HG03432 (cell line): Measurements from ENCODE around the gene TRIM2.
A peak's percentile ranks its signal among the peaks of the same experiment; 100 is the strongest.

ENCODE experiments used
- ATAC-seq: cut with Tn5 transposase; IDR thresholded peaks from one replicate; pipeline ENCODE4 v1.9.1; 2021; ENCODE audit warnings: mild to moderate bottlenecking, moderate library complexity; ENCODE audit not compliant: unreplicated experiment

TRIM2 gene

DNA sequence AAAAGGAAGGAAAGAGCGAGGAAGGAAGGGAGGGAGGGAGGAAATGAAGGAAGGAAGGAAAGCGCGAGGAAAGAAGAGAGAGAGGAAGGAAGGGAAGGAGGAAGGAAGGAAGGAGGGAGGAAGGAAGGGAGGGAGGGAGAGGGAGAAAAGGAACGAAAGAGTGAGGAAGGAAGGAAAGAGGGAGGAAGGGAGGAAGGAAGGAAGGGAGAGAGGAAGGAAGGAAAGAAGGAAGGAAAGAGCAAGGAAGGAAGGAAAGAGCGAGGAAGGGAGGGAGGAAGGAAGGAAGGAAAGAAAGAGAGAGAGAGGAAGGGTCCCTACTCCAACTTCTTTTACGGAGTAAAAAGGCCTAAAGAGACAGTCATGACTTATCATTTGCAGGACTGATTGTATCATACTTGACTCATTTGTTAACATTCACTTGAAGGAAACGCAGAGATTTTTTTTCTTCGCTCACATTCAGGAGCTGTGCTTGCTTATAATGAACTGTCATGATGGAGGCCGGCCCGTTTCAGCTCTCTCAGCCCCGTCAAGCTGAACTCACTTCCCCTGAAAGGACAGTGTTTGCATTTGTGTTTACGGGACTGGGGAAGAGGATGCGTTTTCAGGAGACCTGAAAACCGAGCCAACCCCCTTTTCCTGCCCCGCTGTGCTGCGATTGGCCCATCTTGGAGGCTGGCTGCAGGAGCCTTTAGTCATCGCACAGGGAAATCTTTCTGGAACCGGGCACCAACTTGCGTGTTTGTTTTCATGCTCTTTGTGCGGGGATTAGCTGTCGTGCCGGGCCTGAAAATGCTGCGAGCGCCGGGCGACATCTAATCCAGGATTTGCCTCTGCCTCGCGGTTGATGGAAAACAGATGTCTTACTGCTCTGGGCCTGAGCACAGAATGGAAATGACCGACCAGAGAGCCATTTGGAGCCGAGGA is 17.8 kb downstream of the TRIM2 start:
- ATAC-seq: peak; percentile 27

DNA sequence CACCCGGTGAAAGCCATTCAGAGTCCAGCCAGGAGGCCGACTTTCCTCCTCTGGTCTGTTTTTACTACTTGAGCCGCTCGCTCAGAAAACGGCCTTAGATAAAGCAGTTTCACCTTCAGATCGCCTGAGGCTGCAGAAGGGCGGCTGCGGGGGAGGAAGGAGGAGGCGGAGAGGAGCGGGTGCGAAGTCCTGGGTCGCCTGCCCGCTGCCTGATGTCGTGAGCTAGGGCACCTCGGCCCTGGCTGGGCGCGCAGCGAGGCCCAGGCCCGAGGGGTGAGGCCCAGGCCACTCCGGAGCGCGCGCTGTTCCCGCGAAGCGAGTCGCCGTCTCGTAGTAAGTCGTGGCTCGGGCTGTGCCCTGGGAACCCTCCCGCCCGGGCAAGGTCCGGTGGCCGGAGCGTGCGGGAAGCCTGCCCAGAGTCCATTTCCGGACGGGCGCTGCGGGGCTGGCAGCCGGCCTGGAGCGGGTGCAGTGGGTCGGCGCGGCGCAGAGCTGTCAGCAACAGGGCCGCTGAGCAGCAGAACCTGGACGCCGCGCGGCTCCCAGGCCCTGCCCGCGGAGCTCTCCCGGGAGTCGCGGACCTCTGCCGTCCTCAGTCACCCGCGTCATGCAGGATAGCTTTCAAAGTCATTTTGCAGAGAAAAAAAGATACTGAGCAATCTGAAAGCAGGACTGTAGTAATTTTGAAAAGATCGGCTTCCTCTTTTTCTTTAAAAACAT is 18.6 kb downstream of the TRIM2 start:
- peak; percentile 68 for ATAC-seq

DNA sequence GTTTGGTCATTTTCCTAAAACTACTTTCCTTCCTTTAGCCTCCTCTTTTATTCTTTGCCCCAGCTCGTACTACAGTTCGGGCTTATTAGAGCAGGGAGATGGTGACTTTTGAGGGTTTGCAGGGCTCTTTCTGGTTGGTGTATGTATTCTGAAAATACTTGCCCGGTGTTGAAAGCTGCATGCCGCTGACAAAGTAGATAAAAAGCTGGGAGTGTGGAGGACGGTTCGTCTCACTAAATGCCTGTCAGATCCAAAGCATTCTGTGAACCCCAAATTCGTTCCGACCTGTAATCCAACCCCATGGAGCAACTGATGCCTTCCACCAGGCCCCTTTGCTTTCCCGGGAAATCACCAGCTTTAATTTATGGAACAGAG is 19.2 kb downstream of the TRIM2 start:
- ATAC-seq: no peak

DNA sequence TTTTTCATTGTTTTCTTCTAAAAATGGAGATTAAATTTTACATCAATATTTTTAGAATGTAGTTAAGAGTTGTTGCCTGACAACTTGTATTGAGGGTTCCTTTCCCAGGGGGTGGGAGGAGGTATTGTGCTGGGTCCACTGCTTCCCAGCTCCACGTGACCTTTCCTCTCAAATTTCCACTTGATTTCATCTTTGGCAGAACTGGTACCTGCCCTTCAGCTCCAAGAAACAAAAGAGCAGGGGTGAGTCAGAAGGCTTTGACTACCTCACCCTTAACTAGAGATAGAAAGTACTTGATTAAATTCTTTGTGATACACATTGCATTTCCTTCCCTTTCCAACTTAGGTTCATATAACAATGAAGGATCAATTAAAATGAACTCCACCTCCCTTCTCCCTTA is 19.7 kb downstream of the TRIM2 start:
- ATAC-seq: no peak

DNA sequence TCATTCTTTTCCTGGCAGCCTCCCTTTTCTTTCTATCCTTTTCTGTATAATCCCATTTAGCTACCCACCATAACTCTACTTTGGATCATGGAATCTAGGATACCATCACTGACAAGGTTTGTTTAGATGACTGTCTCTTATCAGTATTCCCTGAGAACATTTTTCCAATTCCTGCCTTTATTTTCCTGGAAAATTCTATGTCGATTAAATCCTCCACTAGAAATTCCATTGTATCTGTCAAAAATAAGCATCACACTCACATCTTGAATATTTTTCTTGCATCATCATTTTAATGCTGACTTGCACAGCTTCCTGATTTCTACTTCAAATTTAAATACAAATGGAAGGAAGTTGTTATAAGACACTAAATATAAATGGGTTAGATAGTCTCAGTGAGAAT is 20.2 kb downstream of the TRIM2 start:
- no peak for ATAC-seq

DNA sequence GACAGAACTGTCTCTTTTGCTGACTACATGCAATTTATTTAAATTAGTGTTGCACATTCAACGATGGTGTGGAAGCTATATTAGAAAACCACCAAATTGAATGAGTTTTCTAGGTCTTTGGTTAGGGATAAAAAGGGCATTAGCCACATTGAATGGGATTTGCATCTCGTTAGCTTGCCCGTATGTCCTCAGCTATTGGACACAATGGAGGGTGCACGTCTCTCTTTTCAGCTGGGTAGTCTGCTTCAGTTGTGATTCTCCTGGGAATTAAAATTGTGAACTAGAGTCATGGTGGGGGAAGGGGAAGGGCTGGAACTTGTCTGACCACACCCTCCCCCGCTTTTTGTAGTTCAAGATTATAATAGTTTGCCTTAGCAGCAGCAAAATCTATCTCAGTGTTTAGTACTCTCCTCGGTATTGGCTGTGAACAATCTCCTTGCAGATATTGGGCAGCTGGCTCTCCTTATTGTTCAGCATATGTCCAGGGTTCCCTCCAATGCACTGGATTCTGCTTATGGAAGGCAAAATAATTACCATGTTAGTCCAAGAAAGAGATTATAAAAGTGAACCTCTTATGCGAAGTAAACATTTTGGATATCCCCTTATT is 23.3 kb downstream of the TRIM2 start:
- ATAC-seq: no peak

DNA sequence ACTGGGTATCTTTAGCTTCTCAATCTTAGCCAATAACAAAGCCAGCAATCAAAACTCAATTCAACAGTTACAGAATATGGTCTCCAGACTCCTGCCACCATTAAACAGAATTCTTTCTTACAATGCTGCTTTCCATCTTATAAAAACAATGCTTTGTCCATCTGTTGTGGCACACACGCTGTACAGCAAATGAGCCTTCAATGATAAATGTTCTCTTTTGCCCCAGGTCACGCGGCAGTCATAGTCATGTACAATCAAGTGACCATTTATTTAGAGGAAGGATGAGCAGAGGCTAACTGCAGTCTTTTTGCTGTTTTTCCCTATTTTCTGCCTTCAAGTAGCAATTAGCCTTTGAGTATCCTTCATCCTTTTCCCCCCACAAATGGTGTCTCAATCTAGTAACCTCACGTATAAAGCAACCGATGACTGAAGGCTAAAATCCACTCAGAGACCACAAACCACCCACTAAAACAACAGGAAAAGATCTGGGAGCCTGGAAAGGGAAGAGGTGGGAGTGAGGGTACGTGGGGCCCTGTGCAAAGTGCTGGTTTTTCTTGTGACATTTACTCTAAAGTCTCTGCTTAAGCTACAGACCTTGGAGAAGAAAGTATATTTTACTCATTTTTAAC is 24.4 kb downstream of the TRIM2 start:
- no peak for ATAC-seq

DNA sequence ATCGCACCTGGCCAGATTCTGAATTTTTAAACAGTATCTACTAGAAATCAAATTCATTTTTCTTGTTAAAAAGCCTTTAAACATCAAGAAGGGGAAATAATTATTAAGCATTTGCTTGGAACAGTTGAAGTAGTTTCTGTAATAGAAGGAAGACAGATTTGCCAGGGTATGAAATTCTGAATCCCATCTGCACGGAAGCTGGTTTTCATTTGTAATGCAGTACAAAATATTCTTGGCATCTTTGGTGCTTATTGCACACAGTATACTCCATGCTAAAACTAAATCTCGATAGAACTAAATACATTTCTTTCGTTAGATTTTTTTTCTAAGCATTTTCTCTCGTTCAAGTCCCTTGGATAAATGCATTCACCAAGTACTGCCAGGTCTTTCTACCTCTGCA is 25.3 kb downstream of the TRIM2 start:
- ATAC-seq: no peak

DNA sequence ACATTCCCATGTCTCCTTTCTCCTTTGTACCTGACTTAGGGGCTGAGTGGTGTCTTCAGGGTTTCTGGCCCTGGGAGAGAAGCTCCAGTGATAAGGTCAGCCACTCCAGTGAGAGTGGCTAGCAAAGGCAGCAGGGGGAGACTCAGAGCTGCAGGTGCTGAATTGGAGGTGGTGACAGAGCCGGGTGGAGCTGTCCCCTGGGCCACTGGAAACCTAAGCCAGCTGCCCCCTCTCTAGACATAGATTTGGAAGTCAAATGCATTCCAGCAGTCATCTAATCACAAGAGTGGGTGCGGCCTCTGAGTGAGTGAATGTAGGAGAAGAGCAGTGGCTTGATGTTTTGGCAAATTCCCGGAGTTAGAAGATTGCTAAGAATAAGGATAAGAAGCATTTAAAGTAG is 28.5 kb downstream of the TRIM2 start:
- peak; percentile 51 for ATAC-seq

DNA sequence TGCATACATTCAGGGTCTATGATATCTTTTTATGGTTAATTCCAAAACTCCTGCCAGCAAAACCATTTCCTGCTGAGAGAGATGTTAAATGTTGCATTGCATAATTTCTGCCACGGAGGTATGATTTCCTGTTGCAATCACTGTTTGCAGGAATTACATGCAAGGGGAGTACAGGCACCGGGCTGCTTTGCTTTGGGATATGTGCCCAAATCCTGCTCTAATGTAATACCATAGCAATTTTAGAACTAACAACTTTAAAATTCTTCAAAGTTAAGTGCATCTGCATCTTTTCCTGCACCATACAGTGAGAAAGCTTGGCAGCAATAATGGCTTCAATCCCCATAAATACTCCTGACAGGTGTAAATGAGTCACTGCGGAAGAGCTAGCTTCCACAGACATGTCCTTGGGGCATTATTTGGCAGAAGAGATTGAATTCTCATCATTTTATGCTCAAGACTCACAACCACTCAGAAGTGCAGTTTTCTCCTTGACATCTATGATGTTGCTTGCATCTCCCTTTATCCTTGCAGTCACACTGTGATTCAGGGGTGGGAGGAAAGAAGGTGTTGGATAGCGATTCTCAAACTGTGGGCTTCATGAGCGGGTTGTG is 29.6 kb downstream of the TRIM2 start:
- ATAC-seq: no peak

DNA sequence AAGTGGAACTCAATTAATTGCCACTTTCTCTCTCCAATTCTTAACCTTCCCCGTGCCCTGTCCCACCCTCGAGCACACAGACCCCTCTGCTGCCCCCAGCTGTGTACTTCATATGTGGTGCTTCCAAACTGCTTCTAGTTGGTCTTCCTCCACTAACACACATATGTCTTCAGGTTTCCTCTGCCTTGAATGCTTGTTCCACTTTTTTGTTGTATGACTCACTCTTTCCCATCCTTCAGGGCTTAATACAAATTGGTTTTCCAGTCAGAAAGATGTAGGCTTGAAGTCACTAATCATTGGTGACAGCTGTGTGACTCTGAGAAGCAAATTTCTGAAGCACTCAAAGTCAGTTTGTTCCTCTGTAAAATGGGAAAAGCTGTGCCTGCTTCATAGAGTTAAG is 30.6 kb downstream of the TRIM2 start:
- no peak for ATAC-seq

DNA sequence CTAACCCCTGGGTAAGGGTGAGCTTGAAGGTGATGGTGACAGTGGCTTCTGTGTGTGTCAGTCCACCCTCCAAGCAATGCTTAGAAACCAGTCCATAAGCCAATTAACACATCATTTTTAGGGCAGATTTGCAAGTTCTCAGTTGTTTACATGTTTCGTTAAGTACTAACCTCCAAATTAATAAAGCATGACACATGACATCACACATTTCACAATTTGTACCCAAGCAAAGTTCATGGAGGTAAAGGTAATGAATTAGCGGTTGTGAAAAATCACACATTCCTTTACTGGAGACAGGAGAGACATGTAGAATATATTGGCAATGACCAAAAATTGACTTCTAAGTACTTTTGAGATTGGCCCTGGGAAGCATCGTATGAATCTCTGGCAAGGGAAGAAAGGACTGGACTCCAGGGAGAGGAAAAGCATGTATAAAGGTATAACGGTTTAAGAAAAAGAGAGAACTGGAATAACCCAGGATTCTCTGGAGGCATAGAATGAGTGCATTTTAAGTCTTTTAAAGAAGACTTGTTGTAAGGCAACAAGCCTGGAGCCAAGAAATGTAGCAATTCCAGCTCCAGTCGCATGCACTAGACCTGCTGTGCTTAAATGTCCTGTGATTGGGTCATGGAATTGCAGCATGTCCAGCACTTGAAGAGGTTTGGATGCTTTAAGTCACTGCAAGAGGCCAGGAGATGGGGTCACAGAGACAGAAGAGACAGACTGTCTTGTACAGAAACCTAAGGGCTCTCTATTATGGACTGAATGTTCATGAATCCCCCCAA is 34.1 kb downstream of the TRIM2 start:
- no peak for ATAC-seq

DNA sequence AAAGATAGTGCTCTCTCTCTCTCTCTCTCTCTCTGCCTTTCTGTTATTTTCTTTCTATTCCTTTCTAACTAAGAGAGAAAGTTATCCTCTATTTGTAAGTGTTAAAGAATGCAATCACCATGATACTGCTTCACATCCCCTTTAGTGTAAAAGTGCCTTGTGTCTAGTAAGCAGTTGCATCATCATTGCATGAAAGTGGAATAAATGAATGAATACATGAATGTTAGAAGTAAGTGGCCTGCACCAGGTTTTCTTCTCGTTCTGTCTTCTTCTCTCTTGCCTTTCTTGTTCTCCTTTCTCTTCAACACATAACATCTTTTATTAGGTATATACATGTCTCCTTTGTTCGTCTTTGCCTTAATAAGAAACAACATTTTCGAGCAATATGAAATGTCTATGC is 35.2 kb downstream of the TRIM2 start:
- ATAC-seq: no peak

DNA sequence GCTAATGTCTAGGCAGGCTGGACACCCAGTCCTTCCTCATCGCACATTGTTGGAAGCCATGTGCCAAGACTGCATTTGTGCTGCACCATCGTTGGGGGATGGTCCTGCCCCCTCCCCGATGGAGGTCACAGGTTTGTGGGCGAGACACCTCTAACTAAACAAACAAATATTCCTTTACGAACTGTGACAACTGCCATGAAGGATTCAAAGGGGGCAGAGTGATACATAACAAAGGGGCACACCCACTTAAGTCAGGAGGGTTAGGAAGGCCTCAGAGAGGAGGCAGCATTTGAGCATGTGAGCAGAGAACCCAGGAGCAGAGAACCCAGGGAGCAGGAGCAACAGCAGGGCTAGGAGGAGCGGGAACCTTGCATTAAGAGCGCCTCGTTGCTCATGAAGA is 37.1 kb downstream of the TRIM2 start:
- no peak for ATAC-seq

DNA sequence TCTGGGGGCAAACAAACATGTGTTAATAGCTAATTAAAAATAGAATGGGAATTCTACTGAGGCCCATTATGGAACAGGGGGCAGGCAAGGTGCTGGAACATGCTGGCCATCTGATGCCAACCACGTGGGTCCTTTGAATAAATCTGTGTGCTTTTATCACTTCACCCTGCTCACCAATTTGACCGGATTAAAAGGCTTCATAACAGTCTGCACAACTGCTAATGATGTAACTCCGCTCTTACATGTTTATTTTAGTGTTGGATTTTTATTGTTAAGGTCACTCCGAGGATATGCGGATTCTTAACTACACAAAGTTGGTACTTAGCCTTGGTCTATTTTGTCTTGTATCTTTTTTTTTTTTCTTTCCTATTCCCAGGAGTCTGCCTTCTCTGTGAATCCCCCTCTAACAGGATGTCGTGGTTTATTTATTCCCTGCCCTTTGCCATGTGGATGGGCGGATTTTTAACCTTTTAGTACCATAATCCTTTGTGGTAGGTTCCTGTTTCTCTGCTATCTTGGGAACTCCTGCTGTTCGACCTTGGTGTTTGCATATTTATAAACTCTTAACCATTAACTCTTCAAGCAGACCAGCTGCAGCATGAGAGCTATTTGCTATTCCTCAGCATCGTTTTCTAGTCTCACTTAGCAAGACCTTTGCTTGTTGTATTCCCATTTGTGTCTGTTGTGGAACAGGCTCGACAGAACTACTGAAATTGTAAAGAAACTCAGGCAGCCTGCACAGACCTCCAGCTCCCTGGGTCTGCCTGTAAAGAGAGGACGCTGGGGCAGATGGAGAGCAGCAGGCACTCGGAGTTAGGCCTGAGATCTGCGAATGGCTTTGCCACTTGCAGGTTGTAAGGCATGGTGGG is 38.0 kb downstream of the TRIM2 start:
- ATAC-seq: peak; percentile 61

DNA sequence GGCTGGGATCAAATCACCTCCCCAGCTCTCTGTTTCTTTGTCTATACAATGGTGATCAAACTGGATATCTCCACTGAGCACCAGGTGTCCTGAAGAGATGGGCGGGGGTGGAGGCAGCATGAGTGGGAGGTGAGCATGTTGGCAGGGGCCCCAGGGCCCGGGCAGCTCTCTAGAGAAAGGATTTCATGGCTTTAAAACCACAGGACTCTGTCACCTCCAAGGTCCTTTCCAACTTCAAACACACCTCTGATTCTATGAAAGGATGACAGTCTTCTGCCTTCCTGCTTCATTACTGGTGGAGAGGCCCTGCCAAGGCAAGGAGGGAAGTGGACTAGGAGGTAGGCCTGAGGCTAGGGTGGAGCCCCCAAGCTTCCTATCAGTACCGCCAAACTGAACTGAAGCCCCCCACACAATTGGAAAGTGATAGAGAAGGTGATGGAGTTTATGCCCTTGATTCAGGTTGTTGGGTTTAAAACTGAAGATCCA is 38.6 kb downstream of the TRIM2 start:
- ATAC-seq: peak; percentile 31

DNA sequence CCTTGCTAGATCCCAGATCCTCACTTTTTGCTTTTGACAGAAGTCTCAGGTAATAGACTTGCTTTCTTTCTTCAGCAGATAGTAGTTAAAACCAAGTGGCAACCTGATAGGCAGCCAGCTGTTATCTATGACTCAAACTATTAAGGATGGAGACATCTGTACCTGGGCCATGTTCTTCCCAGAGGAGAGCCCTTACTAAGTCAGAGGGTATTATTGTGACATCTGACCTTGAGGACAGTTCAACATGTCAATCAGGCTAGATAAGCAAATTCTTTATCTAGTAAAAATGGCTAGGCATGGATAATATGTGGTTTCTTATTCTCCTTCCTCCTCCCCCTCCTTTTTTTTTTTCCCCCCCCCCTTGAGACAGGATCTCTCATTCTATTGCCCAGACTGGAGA is 39.2 kb downstream of the TRIM2 start:
- no peak for ATAC-seq

DNA sequence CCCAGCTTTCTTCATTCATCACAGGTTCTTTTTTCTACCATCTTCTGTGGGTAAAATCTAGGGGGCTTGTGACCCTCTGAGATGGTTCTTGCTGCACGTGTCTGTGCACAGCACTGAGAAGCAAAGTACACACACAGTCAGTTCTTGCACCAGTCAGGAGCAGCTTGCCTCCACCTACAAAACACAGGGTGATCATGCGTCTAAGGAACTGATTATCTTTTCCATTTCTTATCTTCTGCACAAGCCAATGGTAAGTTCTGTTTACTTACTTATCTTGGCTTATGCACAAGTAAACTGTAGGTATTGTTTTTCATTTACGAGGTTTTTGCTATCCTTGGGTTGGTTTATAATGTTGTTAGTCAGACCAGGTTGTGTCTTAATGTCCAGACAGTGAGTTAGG is 40.7 kb downstream of the TRIM2 start:
- ATAC-seq: no peak

DNA sequence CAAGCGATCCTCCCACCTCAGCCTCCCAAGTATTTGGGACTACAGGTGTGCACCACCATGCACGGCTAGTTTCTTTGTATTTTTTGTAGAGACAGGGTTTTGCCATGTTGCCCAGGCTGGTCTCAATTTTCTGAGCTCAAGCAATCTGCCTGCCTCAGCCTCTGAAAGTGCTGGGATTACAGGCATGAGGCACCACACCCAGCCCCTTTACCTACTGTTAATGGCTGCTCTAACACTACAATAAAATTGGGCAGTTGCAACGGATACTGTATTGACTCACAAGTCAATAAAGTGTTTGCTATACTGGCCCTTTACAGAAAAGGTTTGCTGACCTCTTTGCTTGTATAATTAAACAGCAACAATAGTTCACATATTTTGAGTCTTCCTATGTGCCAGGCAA is 41.5 kb downstream of the TRIM2 start:
- ATAC-seq: no peak
